GM19035 (cell line): ENCODE data around the gene C8G.

Source experiments
- ATAC-seq: cut with Tn5 transposase; IDR thresholded peaks from one replicate; pipeline ENCODE4 v1.9.1; 2021; ENCODE audit not compliant: unreplicated experiment

The C8G gene

GRCh38 chr9:136980669-136981478 lies 35.8 kb downstream of the C8G start:
- no peak for ATAC-seq

GRCh38 chr9:136981588-136982231 lies 36.7 kb downstream of the C8G start:
- no peak for ATAC-seq

DNA sequence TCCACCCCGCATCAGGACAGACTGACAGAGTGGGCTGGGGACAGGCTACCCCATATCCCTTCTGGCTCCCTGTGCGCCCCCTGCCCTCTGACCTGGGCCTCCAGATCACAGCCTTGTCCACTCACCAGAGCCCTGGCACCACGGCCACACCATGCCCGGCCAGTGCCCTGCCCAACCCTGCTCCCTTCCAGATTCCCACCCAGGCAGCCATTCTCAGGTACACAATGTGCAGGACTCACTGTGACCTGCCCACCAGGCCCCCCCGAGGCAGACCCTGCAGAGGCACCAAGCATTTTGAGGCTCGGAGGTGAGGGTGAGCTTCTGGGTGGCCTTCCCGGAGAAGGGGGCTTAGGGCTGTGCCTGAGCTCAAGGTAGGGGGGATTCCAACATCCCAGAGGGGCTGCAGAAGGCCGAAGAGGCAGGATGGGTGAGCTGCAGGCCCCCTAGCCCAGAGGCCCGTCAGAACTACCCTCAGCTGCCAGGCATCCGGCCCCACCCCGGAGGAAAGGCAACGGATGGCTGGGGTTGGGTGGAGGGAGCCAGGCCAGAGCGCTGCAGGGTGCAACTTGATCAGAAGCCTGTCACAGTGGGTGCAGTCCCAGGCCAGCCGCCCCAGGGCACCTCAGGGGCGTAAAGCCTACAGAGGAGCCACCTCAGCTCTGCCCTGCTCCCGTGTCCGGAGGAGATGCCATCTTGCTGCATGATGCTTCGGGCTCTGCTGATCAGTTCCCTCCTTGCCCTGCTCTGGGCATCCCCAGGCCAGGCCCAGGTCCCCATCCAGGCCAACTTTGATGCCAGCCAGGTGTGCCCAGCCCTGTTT lies 37.4 kb downstream of the C8G start, which contains the start of gene LCNL1:
Gene LCNL1 (plus strand): TSS at position 762 of the 820 bp plus-strand sequence. CDS start 594 bp downstream, outside the sequence.
- no peak for ATAC-seq

DNA sequence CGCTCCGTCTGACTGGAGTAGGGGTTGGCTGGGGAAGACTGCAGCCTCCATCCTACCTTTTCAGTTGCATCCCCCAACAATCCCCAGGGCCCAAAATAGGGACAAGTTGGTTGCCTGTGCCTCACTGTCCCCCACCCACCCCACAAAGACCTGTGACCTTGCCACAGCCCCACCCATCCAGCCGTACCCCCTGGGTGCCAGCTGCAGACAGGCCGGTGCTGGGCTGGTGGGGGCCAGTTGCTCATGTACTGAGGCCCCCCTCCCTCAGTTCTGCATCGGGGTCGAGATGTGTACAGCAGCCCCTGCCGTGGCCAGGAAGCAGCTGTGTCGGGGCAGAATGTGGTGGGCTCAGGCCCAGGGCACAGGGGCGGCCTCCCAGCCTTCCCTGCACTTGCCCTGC lies 38.1 kb downstream of the C8G start:
- no peak for ATAC-seq

DNA sequence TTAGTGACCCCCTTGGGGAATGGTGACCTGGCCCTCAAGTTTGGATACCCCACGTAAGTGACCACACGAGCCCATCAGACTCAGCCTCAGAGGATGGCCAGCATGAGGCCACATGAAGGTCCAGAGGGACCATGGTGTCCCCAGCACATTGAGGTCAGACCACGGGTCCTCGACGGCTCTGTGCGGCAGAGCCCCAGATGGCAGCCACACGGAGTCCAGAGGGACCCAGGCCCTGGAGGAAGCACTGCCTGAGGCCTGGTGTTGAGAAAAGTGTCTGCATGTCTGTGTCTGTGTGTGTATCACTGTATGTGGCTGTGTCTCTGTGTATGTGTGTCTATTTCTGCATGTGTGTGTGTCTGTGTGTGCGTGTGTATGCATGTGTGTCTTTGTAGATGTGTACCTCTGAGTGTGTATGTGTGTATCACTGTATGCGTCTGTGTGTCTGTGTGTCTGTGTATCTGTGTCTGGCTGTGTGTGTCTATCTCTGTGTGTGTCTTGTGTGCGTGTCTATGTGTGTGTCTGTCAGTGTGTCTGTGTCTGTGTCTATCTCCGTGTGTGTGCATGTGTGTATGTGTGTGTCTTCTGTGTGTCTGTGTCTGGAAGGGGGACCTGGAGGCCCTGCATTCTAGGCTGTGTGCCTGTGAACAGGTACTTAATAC lies 38.7 kb downstream of the C8G start:
- no peak for ATAC-seq

DNA sequence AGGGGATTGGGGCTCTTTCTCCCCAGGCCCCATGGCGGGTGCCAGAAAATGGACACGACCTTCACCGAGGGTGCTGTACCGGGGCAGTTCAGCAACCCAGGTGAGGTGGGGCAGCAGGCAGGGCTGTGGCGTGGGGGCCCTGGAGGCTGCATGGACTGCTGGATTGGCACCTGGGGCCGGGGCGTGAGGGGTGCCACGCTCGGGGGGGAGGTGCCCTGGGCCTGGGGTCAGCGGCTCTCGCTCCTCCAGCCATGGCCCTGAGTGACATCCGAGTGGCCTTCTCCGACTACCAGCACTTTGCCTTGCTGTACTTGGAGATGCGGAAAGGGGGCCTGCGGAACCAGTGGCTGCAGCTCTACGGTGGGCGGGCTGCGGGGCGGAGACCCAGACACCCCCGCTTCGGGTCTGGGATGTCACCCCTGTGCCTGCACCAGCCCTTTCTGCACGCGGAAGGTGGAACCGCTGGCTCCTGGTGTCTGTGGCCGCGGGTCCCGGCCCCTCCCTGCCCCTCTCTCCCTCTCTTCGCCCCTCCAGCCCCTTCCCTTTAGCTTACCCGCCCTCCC lies 39.5 kb downstream of the C8G start:
- no peak for ATAC-seq

DNA sequence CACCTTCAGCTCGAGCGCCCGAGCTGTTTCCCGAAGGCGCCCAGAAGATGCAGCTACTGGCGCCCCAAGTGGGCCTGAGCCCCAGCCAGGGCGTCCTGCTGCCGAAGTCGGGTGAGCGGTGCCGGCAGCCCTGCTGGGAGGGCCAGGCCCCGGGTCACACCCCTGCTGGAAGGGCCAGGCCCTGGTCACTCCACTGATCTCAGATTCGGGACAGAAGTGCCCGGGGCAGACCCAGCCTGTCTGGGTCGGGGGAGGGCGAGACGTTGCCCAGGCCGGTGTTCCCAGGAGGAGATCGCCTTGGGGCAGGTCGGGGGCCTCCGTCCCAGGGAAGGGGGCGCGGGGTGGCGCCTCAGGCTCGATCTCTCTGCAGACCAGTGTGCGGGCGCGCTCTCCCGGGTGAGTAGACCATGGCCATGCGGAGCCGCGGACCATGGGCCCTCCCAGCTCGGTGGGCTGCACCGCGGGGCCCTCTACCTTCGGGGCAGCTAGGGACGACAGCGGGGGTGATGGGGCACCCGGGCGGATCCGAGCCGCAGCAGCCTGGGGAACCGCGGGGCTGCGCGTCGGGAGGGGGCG lies 40.1 kb downstream of the C8G start:
- ATAC-seq: no peak

DNA sequence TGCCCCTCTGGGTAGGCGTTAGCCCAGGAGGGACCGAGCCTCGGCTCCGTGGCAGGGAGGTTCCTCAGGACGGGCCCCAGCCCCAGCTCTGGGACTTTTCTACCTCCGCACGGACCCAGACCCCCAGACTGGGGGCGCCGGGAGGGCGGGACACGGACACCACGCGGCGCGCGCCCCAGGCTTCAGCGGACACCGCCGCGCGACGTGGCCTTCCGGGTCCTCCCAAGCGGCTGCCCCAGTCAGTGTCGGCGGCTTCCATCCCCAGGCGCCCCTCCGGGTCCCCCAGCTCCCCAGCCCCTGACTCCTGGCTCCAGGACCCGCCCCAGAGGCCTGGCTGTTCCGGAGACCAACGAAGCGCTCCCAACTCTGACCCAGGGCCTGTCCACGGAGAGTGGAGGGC lies 40.8 kb downstream of the C8G start:
- no peak for ATAC-seq

- no peak for ATAC-seq
Observed at GRCh38 chr9:136988872-136989271, 43.8 kb downstream of the C8G start.

- ATAC-seq: no peak
Observed at GRCh38 chr9:136990242-136990911, 45.3 kb downstream of the C8G start.

DNA sequence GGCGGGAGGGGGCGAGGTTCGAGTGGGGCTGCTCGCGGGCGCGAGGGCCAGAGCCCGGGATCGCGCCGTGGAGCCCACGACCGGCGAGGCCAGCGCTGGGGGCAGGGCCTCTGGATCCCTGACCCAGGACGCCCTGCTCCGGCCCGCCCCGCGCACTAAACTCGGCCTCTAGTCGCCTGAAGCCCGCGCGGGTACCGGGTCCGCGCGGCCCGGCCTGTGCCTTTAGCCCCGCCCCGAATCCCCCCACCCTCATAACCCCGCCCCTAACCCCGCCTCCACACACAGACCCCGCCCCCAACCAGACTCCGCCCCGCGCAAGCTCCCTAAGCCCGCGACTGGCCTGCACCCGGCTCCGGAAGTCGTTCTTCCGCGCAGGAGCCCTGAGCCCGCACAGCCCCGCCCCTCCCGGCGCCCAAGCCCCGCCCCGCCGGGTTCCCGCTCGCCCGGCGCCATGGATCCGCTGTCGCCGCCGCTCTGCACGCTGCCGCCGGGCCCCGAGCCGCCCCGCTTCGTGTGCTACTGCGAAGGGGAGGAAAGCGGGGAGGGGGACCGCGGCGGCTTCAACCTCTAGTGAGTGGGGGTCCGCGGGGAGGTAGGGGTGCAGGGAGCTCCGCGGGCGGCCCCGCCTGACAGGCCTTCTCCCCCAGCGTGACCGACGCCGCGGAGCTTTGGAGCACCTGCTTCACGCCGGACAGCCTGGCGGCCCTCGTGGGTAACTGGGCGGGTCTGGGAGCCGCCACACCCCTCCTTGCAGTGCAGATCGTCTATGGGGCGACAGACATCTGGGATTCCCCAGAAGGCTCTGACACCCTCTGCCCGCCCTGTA lies 47.2 kb downstream of the C8G start, which contains the start of gene PAXX:
Gene PAXX (plus strand): TSS at position 430 of the 826 bp plus-strand sequence. CDS start 22 bp downstream, at position 452.
- peak; percentile 82 for ATAC-seq

DNA sequence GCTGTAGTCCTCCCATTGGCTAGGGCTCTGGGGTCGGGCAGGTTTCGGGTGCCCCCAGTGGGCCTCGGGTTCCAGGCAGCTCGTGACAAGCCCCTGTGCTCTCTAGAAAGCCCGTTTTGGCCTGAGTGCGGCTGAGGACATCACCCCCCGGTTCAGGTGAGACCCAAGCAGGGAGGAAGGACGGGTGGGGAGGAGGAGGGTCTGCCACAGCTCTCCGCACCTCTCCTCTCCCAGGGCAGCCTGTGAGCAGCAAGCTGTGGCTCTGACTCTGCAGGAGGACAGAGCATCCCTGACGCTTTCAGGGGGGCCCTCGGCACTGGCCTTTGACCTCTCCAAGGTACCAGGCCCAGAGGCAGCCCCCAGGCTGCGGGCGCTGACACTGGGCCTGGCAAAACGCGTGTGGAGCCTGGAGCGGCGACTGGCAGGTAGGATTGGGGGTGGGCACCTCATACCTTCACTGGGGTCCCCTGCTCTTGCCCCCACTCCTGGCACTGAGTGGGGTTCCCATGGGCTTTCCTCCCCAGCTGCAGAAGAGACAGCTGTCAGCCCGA lies 47.9 kb downstream of the C8G start:
- peak; percentile 13 for ATAC-seq

DNA sequence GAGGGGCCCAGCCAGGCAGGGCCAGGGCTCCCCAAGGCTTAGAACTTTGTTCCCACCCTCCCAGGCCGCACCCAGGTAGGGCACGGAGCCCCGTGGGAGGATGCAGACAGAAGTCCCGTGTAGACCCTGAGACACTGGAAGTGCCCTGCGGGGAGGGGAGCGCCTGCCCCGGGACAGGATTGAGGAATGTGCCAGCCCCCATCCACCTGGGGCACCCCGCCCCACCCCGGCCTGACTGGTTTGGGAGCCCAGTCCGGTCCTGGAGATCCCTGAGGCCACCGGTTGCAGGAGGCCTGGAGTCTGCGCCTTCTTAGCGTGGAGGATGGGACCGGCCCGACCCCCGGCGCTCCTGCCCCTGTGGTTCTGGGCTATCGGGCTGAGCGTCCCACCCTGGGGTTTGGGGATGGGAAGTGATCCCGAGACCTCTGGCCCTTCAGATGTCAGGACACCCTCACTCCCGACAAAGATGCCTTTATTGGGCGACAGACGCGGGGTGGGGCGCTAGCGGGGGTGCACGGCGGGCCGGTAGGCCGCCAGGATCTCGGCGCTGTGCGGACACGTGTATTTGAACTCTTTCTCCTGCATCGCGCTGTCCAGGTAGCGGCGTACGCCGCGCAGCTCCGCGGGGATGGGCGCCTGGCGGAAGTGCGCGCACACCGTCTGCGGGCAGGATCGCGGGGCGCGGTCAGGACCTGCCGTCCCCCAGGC lies 49.3 kb downstream of the C8G start:
- no peak for ATAC-seq

GRCh38 chr9:136994888-136995230 lies 49.8 kb downstream of the C8G start:
- ATAC-seq: no peak

GRCh38 chr9:136995362-136995761 lies 50.3 kb downstream of the C8G start:
- no peak for ATAC-seq

- no peak for ATAC-seq
Observed at GRCh38 chr9:136995772-136996311, 50.8 kb downstream of the C8G start.
